Measurements from ENCODE around the gene MCM9. TPM values are rescaled to one million over a fixed set of nuclear protein-coding genes. Genes with fewer than 3 reads are reported as not detected.

Gene MCM9
- total RNA-seq (1 to 10 TPM; 4.6 to 5.6 (median 5.0) TPM), polyA plus RNA-seq (1 to 10 TPM; 1.6 to 2.6 (median 2.4) TPM)
- long read RNA-seq, donor 1, partial matches to known transcripts = 0 of 4 reads
- long read RNA-seq, donor 1, other reads (novel, unspliced or antisense) = 3 of 4 reads
- long read RNA-seq, donor 2, partial matches to known transcripts = 1 of 6 reads
- long read RNA-seq, donor 2, other reads (novel, unspliced or antisense) = 4 of 6 reads

GRCh38 chr6:118934461-118935330 is at the start of gene MCM9:
MCM9 (minus strand) TSS chr6:118935159; CDS start chr6:118931723, 3,436 bp downstream.
- ATAC-seq (peak; percentile 96 to 98 (median 96)), DNase-seq (peak; percentile 92 to 94)
- WGBS, 3 donors = 0% methylated on average over 86 to 95 of the region's 95 CpGs
- no peaks in the 10 kb centered on the region for H3K27me3 ChIP-seq (ENCODE audit: insufficient read depth in 3 of 3, low read length in 2 of 3)
- no peak for TF ChIP-seq CTCF (IDR thresholded peaks at IDR 0.05)
- no peaks in the 10 kb centered on the region for H3K9me3 ChIP-seq
- H3K4me3 ChIP-seq = peak within 1 kb of the TSS; percentile 77
- peaks cover 13% of the 10 kb centered on the region for H3K4me1 ChIP-seq
- H3K27ac ChIP-seq = peak within 1 kb of the TSS; percentile 90
- intact Hi-C loops (cut with DNase I) = loop anchor here (2.0 to 5.0 kb wide), 2 partner anchors 37 to 40 kb away; partner anchors contain the start of gene ASF1A (in 1 of the 2)
- H3K36me3 ChIP-seq (ENCODE audit: insufficient read depth in 1 of 2, low read depth in 1 of 2) = peaks cover 0 to 26% of the 10 kb centered on the region in 2 donors

DNA sequence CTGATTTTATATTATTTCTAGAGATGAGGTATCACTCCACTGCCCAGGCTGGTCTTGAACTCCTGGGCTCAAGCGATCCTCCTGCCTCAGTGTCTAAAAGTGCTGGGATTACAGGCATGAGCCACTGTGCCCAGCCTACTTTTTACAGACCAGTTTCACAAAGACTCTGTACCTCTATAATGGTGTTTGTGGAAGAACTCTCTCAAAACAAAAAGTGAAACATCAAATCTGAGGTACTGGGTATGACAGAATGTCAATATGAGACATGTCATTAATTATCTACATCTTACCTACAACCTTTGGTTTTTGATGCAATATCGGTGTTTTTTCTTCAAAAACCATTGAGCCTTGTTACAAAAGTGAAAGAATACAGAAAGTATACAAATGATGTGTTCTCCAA is 49.4 kb upstream of the MCM9 start:
- Histone ChIP-seq H3K27me3 (ENCODE audit: insufficient read depth in 3 of 3, low read length in 2 of 3) (no peaks in the 10 kb centered on the region), H3K4me1 (no peaks in the 10 kb centered on the region), H3K9me3 (no peaks in the 10 kb centered on the region), H3K36me3 (ENCODE audit: insufficient read depth in 1 of 2, low read depth in 1 of 2) (no peaks in the 10 kb centered on the region), H3K4me3 (no peak overlapping the region), H3K27ac (no peak overlapping the region)
- no peak for TF ChIP-seq CTCF (IDR thresholded peaks at IDR 0.05)
- ATAC-seq (no peak), DNase-seq (no peak)
- intact Hi-C loops (cut with DNase I) = no loop called here
- 96 to 99% (median 97%) methylated on average over 2 of the region's 2 CpGs for WGBS, 3 donors

- no peaks in the 10 kb centered on the region for H3K36me3 ChIP-seq (ENCODE audit: insufficient read depth in 1 of 2, low read depth in 1 of 2)
- H3K27ac ChIP-seq = no peak overlapping the region
- no peaks in the 10 kb centered on the region for H3K9me3 ChIP-seq
- H3K4me1 ChIP-seq = no peaks in the 10 kb centered on the region
- TF ChIP-seq CTCF (IDR thresholded peaks at IDR 0.05) = no peak
- ATAC-seq = no peak
- no peak for DNase-seq
- WGBS, 3 donors = 83 to 93% (median 84%) methylated on average over 3 of the region's 3 CpGs
- intact Hi-C loops (cut with DNase I) = no loop called here
- no peaks in the 10 kb centered on the region for H3K27me3 ChIP-seq (ENCODE audit: insufficient read depth in 3 of 3, low read length in 2 of 3)
- H3K4me3 ChIP-seq = no peak overlapping the region
These were observed 47.6 kb upstream of the MCM9 start for GRCh38 chr6:118982575-118982911.

- H3K36me3 ChIP-seq (ENCODE audit: insufficient read depth in 1 of 2, low read depth in 1 of 2) = no peaks in the 10 kb centered on the region
- no peak overlapping the region for H3K4me3 ChIP-seq
- intact Hi-C loops (cut with DNase I) = no loop called here
- no peak for TF ChIP-seq CTCF (IDR thresholded peaks at IDR 0.05)
- no peaks in the 10 kb centered on the region for H3K9me3 ChIP-seq
- H3K27me3 ChIP-seq (ENCODE audit: insufficient read depth in 3 of 3, low read length in 2 of 3) = no peaks in the 10 kb centered on the region
- no peaks in the 10 kb centered on the region for H3K4me1 ChIP-seq
- ATAC-seq (no peak), DNase-seq (no peak)
- no peak overlapping the region for H3K27ac ChIP-seq
- 68 to 79% (median 79%) methylated on average over 6 of the region's 6 CpGs for WGBS, 3 donors
These were observed 47.1 kb upstream of the MCM9 start for GRCh38 chr6:118981884-118982574.

Data from psoas muscle (tissue), 8 donors.